ENCODE measurements around the gene KRTAP1-1. TPM values are rescaled to one million over a fixed set of nuclear protein-coding genes. Genes with fewer than 3 reads are reported as not detected.
"Not testable (repeated sequence)": the region's sequence is repeated elsewhere in the genome, so short reads cannot be mapped to it uniquely, and the experiment has no call there.

The KRTAP1-1 gene
- total RNA-seq, 1 experiment from 2014 or later, result not detected

DNA sequence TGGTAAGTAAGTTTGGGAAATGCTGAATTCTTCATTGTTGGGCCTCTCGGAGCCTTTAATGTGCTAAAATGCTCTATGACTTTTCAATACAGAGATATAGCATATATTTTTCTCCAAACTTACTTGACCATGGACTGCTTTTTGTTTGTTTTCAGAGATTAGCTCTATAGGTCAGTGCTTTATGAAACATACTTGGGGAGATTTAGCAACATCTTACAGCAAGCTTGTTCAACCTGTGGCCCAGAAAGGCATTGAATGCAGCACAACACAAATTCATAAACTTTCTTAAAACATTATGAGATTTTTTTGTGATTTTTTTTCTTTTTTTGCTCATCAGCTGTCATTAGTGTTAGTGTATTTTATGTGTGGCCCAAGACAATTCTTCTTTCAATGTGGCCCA lies 31.3 kb downstream of the KRTAP1-1 start:
- H3K27me3 ChIP-seq, result no peaks in the 10 kb centered on the region
- no peaks in the 10 kb centered on the region for H3K36me3 ChIP-seq
- no peak overlapping the region for H3K27ac ChIP-seq
- no peak for DNase-seq
- H3K9me3 ChIP-seq (replicated peaks), result no peaks in the 10 kb centered on the region
- no peak overlapping the region for H3K4me3 ChIP-seq
- H3K4me1 ChIP-seq, result peaks cover 17% of the 10 kb centered on the region

DNA sequence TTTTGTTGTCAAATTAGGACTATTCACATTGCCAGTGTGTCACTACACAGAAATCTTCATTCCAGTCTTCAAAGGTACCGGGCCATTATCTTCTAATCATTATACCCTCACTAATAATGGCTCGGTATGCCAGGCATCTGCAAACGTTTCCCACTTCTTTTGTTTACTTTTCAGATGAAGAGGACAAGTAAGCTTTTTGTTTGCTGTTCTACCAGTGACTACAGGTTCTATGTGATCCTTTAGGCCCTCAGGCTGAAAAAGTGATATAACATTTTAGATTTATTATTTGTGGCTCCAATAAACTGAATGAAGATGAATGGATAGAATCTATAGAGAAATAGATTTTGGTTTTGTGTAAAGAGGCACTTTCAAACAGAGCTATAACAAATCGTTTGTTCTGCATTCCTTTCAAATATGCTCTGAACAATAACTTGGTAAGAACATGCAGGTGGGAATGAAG lies 31.9 kb downstream of the KRTAP1-1 start:
- Histone ChIP-seq H3K27me3 (no peaks in the 10 kb centered on the region), H3K9me3 (replicated peaks) (no peaks in the 10 kb centered on the region), H3K36me3 (no peaks in the 10 kb centered on the region), H3K27ac (no peak overlapping the region), H3K4me1 (peaks cover 17% of the 10 kb centered on the region), H3K4me3 (no peak overlapping the region)
- DNase-seq, result no peak

GRCh38 chr17:41008811-41009210 lies 32.4 kb downstream of the KRTAP1-1 start, which contains the start of gene KRTAP3-1:
Gene KRTAP3-1 (minus strand): TSS chr17:41009128. CDS start chr17:41009074, 54 bp downstream.
- Histone ChIP-seq H3K4me1 (peaks cover 13% of the 10 kb centered on the region), H3K9me3 (replicated peaks) (no peaks in the 10 kb centered on the region), H3K4me3 (no peak within 1 kb of the TSS), H3K36me3 (no peaks in the 10 kb centered on the region), H3K27me3 (no peaks in the 10 kb centered on the region), H3K27ac (no peak within 1 kb of the TSS)
- no peak for DNase-seq

DNA sequence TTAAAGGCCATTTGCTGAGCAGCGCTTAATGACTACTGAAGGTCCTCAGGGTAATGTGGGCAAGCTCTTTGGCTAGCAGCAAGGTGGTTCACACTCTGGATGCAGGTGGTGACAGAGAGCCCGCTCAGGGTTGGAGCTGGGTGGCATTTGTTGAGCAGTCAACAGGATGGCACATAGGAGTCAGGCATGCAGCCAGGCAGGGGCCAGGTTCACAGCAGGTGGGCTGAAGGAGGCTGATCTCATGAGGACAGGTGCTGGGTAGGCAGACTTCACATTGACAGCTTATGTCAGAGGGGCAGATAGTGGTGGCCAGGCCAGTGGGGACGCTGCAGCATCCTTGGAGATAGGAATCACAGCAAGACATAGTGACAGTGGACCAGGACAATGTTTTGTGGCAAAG lies 36.9 kb downstream of the KRTAP1-1 start:
- Histone ChIP-seq H3K36me3 (no peaks in the 10 kb centered on the region), H3K27ac (no peak overlapping the region), H3K4me1 (no peaks in the 10 kb centered on the region; the same call in 1 of the 2 replicates), H3K4me3 (no peak overlapping the region), H3K9me3 (replicated peaks) (no peaks in the 10 kb centered on the region), H3K27me3 (no peaks in the 10 kb centered on the region)
- no peak for DNase-seq

GRCh38 chr17:41003926-41004325 lies 37.3 kb downstream of the KRTAP1-1 start:
- Histone ChIP-seq H3K4me1 (no peaks in the 10 kb centered on the region), H3K4me3 (no peak overlapping the region), H3K9me3 (replicated peaks) (no peaks in the 10 kb centered on the region), H3K27ac (no peak overlapping the region), H3K36me3 (no peaks in the 10 kb centered on the region), H3K27me3 (no peaks in the 10 kb centered on the region)
- DNase-seq, result no peak

GRCh38 chr17:41002814-41003213 lies 38.4 kb downstream of the KRTAP1-1 start:
- Histone ChIP-seq H3K27ac (no peak overlapping the region), H3K9me3 (replicated peaks) (no peaks in the 10 kb centered on the region), H3K4me3 (no peak overlapping the region), H3K36me3 (no peaks in the 10 kb centered on the region), H3K4me1 (no peaks in the 10 kb centered on the region), H3K27me3 (no peaks in the 10 kb centered on the region)
- no peak for DNase-seq

- no peak overlapping the region for H3K4me3 ChIP-seq
Measured at GRCh38 chr17:41001795-41002194, 39.5 kb downstream of the KRTAP1-1 start.

DNA sequence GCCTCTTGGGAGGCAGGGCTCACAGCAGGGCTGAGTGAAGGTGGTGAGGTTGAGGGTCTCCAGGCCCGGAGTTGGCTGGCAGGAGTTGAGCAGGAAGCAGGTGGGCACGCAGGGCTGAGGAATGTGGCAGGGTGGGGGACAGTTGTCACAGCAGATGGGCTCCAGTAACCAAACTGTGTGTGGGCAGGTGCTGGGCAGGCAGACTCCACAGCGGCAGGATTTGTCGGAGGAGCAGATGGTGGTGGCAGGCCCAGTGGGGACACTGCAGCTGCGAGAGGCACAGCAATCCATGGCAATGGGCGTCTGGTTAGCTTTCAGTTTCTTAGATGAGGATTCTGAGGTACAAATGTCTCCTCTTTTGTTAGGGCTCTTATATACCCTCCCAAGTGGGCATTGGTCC lies 41.7 kb downstream of the KRTAP1-1 start, which contains the start of gene KRTAP3-2:
TSS of gene KRTAP3-2 (minus strand) at position 344 of the 400 bp plus-strand sequence. CDS start at position 291, 53 bp downstream.
- H3K4me3 ChIP-seq; H3K4me1 ChIP-seq; DNase-seq; H3K27me3 ChIP-seq; H3K9me3 ChIP-seq (replicated peaks); H3K27ac ChIP-seq; H3K36me3 ChIP-seq: not testable (repeated sequence)

More at GRCh38 chr17:41001795-41002194, 39.5 kb downstream of the KRTAP1-1 start:
- DNase-seq, result no peak
- no peaks in the 10 kb centered on the region for H3K4me1 ChIP-seq
- no peaks in the 10 kb centered on the region for H3K27me3 ChIP-seq
- no peaks in the 10 kb centered on the region for H3K9me3 ChIP-seq (replicated peaks)
- H3K36me3 ChIP-seq, result no peaks in the 10 kb centered on the region
- no peak overlapping the region for H3K27ac ChIP-seq

GRCh38 chr17:40997361-40997760 lies 43.9 kb downstream of the KRTAP1-1 start:
- Histone ChIP-seq H3K27ac (no peak overlapping the region), H3K4me1 (peaks cover 6% of the 10 kb centered on the region; the same call in 1 of the 2 replicates), H3K4me3 (no peak overlapping the region), H3K9me3 (replicated peaks) (no peaks in the 10 kb centered on the region), H3K36me3 (no peaks in the 10 kb centered on the region), H3K27me3 (no peaks in the 10 kb centered on the region)
- DNase-seq, result no peak

DNA sequence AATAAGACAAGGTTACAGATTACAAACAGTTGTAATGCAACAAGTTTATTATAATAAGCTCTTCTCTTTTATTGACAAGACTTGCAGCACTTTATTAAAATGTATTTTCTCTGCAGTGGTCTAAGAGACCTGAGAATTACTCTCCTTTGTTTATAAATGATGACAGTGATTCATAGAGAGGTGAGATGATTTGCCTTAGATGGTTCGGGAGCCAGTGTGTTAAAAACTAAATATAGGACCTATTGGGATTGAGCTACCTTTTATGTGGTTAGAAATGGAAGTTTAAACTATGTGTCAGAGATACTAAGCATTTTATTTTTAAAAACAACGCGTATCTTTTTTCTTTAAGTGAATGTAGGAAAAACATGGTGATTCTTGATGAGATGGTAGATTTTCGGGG lies 44.4 kb downstream of the KRTAP1-1 start:
- Histone ChIP-seq H3K27me3 (no peaks in the 10 kb centered on the region), H3K9me3 (replicated peaks) (no peaks in the 10 kb centered on the region), H3K27ac (no peak overlapping the region), H3K4me1 (peaks cover 6% of the 10 kb centered on the region; the same call in 1 of the 2 replicates), H3K36me3 (no peaks in the 10 kb centered on the region), H3K4me3 (no peak overlapping the region)
- no peak for DNase-seq

- Histone ChIP-seq H3K4me1 (peaks cover 6% of the 10 kb centered on the region; the same call in 1 of the 2 replicates), H3K27ac (no peak overlapping the region), H3K27me3 (no peaks in the 10 kb centered on the region), H3K4me3 (no peak overlapping the region), H3K9me3 (replicated peaks) (0 out of 2 replicates have a peak, but pooled peaks cover 2% of the 10 kb centered on the region), H3K36me3 (no peaks in the 10 kb centered on the region)
- DNase-seq, result no peak
Measured at GRCh38 chr17:40995116-40995515, 46.1 kb downstream of the KRTAP1-1 start.

- no peak within 1 kb of the TSS for H3K4me3 ChIP-seq
- peak; percentile 24 to 33 for DNase-seq
- no peaks in the 10 kb centered on the region for H3K36me3 ChIP-seq
- 0 out of 2 replicates have a peak, but pooled peaks cover 2% of the 10 kb centered on the region for H3K9me3 ChIP-seq (replicated peaks)
- H3K27me3 ChIP-seq, result no peaks in the 10 kb centered on the region
- peaks cover 6% of the 10 kb centered on the region; the same call in 1 of the 2 replicates for H3K4me1 ChIP-seq
- H3K27ac ChIP-seq, result no peak within 1 kb of the TSS
Measured at GRCh38 chr17:40993839-40994238, 47.4 kb downstream of the KRTAP1-1 start, which contains the start of gene KRTAP3-3. Gene KRTAP3-3 (minus strand): TSS chr17:40994164. CDS start chr17:40994097, 67 bp downstream.

DNA sequence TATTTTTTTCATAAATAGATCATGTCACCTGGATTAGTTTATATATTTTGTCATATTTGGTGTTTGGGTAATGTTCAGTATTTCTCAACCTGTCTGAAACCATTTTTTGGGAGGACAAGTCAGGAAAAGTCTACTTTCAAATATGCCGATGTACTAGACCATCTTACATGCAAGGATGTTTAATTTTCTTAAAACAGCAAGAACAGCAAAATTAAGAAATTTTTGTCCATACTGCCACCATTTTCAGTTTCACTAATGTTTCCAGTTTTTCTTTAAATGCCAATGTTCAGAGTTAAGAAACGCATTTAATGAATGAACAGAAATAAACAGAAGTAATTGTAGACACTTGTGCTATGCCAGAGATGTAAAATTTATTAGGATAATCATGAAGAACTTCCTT lies 48.2 kb downstream of the KRTAP1-1 start:
- DNase-seq, result no peak
- peaks cover 6% of the 10 kb centered on the region; the same call in 1 of the 2 replicates for H3K4me1 ChIP-seq
- no peaks in the 10 kb centered on the region for H3K27me3 ChIP-seq
- no peaks in the 10 kb centered on the region for H3K36me3 ChIP-seq
- 0 out of 2 replicates have a peak, but pooled peaks cover 2% of the 10 kb centered on the region for H3K9me3 ChIP-seq (replicated peaks)
- H3K4me3 ChIP-seq, result no peak overlapping the region
- H3K27ac ChIP-seq, result no peak overlapping the region

DNA sequence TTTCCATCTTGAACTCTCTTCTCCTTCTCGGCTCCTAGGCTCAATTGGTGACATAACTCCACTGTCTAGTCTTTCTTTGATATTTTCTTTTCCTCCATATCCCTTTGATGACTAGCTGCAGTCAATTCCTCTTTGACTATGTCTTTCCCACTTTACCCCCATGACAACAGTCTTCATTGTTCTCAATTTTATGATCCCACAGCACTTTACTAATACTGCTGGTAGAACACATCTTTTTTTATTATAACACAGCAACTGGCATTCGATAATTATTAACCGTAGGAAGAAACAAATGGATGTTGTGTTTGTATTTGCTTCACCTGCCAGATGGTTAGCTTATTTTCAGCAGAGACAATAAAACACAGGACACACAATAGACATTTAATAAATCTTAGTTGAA lies 48.6 kb downstream of the KRTAP1-1 start:
- H3K36me3 ChIP-seq, result no peaks in the 10 kb centered on the region
- no peaks in the 10 kb centered on the region for H3K27me3 ChIP-seq
- H3K4me3 ChIP-seq, result no peak overlapping the region
- H3K4me1 ChIP-seq, result peaks cover 6% of the 10 kb centered on the region; the same call in 1 of the 2 replicates
- H3K27ac ChIP-seq, result no peak overlapping the region
- no peak for DNase-seq
- 0 out of 2 replicates have a peak, but pooled peaks cover 2% of the 10 kb centered on the region for H3K9me3 ChIP-seq (replicated peaks)
